ENCODE data around the gene EIF2D.

The EIF2D gene

DNA sequence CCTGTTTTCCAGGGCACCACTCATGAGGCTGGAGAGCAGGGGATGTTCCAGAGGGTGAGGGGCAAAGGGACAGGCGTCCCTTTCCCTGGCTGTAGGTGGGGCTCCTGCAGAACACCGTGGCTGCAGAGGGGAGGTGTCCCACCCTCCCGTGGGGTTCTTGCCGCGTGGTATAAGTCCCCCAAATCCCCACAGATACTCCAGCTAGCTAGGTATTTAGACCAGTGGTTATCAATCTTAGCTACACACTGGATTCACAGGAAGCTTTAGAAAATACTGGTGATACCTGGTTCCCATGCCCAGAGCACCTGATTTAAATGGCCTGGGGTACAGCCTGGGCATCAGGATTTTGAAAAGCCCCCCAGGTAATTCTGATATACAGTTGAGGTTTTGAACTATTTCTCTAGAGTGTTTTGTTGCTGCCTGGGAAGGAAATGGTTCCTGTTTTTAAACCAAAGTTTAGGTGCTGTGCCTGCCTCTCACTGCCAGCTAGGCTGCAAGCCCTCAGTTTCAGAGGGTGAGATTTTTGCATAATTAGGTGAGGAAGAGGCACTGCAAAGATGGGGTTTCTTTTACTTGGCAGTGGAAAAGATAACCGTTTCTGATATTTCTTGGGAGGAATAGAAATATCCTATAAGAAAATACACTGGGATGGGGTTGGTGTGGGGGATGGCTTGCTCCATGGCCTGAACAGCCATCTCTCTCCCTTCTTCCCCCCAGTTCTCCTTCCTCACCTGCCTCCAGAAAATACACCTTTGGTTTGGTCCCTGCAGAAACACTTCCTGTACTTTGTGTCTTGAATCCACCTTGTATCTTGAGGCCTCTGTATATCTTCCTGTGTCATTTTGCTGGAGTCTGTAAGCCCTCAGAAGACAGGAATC is 53.2 kb downstream of the EIF2D start:
- H3K27ac ChIP-seq (replicated peaks) = peak overlapping the region; percentile 91
- H3K4me3 ChIP-seq (replicated peaks; ENCODE audit: insufficient read depth, low read length) = peak overlapping the region; percentile 73
- DNase-seq (ENCODE audit: low read depth in 1 of 2, low spot score in 1 of 2) = peak in 1 of 2 experiments; percentile 45
- TF ChIP-seq, protein P1, sequence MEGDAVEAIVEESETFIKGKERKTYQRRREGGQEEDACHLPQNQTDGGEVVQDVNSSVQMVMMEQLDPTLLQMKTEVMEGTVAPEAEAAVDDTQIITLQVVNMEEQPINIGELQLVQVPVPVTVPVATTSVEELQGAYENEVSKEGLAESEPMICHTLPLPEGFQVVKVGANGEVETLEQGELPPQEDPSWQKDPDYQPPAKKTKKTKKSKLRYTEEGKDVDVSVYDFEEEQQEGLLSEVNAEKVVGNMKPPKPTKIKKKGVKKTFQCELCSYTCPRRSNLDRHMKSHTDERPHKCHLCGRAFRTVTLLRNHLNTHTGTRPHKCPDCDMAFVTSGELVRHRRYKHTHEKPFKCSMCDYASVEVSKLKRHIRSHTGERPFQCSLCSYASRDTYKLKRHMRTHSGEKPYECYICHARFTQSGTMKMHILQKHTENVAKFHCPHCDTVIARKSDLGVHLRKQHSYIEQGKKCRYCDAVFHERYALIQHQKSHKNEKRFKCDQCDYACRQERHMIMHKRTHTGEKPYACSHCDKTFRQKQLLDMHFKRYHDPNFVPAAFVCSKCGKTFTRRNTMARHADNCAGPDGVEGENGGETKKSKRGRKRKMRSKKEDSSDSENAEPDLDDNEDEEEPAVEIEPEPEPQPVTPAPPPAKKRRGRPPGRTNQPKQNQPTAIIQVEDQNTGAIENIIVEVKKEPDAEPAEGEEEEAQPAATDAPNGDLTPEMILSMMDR (IDR thresholded peaks at IDR 0.05; ENCODE audit: insufficient read depth, low read length) = no peak
- TF ChIP-seq GABPA (IDR thresholded peaks at IDR 0.05; ENCODE audit: low read depth) = no peak
- no peak for TF ChIP-seq POLR2AphosphoS5 (IDR thresholded peaks at IDR 0.05; ENCODE audit: low read depth)
- TF ChIP-seq, protein P2, sequence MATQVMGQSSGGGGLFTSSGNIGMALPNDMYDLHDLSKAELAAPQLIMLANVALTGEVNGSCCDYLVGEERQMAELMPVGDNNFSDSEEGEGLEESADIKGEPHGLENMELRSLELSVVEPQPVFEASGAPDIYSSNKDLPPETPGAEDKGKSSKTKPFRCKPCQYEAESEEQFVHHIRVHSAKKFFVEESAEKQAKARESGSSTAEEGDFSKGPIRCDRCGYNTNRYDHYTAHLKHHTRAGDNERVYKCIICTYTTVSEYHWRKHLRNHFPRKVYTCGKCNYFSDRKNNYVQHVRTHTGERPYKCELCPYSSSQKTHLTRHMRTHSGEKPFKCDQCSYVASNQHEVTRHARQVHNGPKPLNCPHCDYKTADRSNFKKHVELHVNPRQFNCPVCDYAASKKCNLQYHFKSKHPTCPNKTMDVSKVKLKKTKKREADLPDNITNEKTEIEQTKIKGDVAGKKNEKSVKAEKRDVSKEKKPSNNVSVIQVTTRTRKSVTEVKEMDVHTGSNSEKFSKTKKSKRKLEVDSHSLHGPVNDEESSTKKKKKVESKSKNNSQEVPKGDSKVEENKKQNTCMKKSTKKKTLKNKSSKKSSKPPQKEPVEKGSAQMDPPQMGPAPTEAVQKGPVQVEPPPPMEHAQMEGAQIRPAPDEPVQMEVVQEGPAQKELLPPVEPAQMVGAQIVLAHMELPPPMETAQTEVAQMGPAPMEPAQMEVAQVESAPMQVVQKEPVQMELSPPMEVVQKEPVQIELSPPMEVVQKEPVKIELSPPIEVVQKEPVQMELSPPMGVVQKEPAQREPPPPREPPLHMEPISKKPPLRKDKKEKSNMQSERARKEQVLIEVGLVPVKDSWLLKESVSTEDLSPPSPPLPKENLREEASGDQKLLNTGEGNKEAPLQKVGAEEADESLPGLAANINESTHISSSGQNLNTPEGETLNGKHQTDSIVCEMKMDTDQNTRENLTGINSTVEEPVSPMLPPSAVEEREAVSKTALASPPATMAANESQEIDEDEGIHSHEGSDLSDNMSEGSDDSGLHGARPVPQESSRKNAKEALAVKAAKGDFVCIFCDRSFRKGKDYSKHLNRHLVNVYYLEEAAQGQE (IDR thresholded peaks at IDR 0.05; ENCODE audit: insufficient replicate concordance, low read depth) = no peak
- TF ChIP-seq SPI1 (IDR thresholded peaks at IDR 0.05; ENCODE audit: borderline replicate concordance, low read depth) = no peak
- H3K27me3 ChIP-seq (ENCODE audit: insufficient read depth, poor library complexity, severe bottlenecking) = no peaks in the 10 kb centered on the region

DNA sequence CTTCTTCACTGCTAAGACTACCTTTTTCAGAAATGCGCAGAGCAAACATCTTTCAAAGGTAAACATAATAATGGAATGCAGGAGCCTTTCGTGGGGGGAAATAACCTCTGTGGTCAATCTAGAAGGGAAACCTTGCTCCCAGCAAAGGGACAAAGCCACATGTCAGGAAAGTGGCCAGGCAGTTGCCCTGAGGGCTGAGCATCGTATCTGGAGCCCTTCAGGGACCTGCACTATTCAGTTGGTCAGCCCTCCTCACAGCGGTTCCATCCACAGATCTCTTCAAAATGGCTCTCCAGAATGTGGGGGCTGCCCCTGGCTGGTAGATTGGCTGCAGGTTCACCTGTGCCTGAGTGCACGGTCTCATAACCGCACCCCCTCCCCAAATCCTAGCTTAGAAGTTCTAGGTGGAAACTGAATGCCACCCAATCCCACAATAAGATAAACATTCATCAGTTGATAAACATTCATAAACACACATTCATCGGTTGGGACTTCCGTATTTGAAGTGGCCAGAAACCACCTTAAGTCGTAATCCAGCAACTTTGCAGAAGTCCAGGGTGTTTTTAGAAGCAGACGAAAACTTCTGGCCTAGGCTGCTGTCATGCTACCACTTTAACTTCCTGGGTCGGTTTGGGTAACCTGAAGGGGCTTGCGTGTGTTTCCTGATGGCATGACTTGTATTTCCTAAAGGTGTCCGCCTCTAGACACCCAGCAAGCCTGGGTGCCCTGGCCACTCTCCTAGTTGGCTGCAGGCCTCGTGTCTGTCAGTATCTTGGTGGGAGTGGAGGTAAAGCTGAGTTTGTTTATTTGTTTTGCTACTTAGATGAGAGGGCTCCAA is 54.4 kb downstream of the EIF2D start:
- H3K4me3 ChIP-seq (replicated peaks; ENCODE audit: insufficient read depth, low read length) = peak overlapping the region; percentile 73
- DNase-seq (ENCODE audit: low read depth in 1 of 2, low spot score in 1 of 2) = peak; percentile 63 to 86
- H3K27me3 ChIP-seq (ENCODE audit: insufficient read depth, poor library complexity, severe bottlenecking) = no peaks in the 10 kb centered on the region
- H3K27ac ChIP-seq (replicated peaks) = peak overlapping the region; percentile 91
- TF ChIP-seq POLR2AphosphoS5 (IDR thresholded peaks at IDR 0.05; ENCODE audit: low read depth) = peak; percentile 50; the same call in 1 of the 2 replicates
- TF ChIP-seq GABPA (IDR thresholded peaks at IDR 0.05; ENCODE audit: low read depth) = no peak
- peak; percentile 94 for TF ChIP-seq SPI1 (IDR thresholded peaks at IDR 0.05; ENCODE audit: borderline replicate concordance, low read depth)

DNA sequence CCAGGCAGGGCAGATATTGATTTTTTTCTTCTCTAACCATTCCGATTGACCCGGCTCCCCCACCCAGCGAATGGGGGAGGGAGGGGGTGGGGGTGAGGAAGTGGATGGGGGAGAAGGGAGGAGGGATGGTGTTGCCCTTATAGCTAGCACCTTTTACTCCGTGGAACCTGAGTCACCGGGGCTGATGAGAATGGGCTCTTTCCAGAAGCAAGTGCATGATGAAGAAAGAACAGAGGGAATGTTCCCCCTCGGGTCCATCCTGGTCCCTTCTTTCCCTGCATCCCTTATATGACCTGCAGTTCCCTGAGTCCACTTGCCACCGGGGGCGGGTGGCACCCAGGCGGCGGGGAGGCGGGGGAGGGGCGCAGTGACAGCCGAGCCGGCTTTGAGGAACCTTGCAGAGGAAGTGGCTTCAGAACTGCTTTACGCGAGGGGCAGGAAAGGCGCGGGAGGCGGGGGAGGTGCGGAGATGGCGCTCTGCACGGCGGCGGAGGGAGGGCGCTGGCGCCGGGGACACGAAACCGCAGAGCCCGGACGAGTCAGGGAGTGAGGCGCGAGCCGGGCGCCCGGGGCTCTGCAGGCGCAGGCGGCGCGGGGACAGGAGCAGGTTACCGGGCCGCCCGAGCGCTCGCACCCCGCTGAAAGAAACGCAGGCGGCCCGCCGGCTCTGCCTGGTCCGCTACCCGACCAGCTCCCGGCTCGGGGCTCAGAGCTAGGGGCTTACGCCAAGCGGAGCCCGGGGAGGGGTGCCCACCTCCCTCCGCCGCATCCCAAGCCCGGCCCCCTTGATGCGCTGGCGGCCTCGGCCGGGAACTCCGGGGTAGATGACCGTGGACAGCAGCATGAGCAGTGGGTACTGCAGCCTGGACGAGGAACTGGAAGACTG is 55.3 kb downstream of the EIF2D start:
- Histone ChIP-seq H3K27me3 (ENCODE audit: insufficient read depth, poor library complexity, severe bottlenecking) (no peaks in the 10 kb centered on the region), H3K4me3 (replicated peaks; ENCODE audit: insufficient read depth, low read length) (peak overlapping the region; percentile 73), H3K27ac (replicated peaks) (peak overlapping the region; percentile 91)
- peak; percentile 85 to 97 for DNase-seq (ENCODE audit: low read depth in 1 of 2, low spot score in 1 of 2)
- TF ChIP-seq, protein P1 (IDR thresholded peaks at IDR 0.05; ENCODE audit: insufficient read depth, low read length) = no peak
- TF ChIP-seq, protein P2 (IDR thresholded peaks at IDR 0.05; ENCODE audit: insufficient replicate concordance, low read depth) = peak; percentile 53
- TF ChIP-seq POLR2AphosphoS5 (IDR thresholded peaks at IDR 0.05; ENCODE audit: low read depth) (peak; percentile 79; the same call in 1 of the 2 replicates), SPI1 (IDR thresholded peaks at IDR 0.05; ENCODE audit: borderline replicate concordance, low read depth) (peak; percentile 95)
